B cell (primary cell): ENCODE measurements around the gene DOCK3. TPM values are rescaled to one million over a fixed set of nuclear protein-coding genes. Genes with fewer than 3 reads are reported as not detected.

ENCODE experiments used
- ATAC-seq: fragments of 200-7000 bp; cut with Tn5 transposase; one replicate; pipeline ENCODE4 v1.10.0; 2021; ENCODE audit warnings: low read depth, mild to moderate bottlenecking, moderate number of reproducible peaks, moderate library complexity
- CTCF ChIA-PET: fragments of 350-600 bp; sonication (Branson Sonifier 250); formaldehyde crosslinking; loops from one replicate; lab custom pipeline; 2021; ENCODE audit warnings: antibody characterized with exemption, inconsistent platforms; lab: Charles Lee
- POLR2A ChIA-PET: fragments of 350-600 bp; sonication (Branson Sonifier 250); formaldehyde crosslinking; loops from one replicate; lab custom pipeline; 2021; ENCODE audit warnings: antibody characterized with exemption; lab: Charles Lee
- DNase-seq: peaks from one replicate; pipeline ENCODE4 v3.0.0; 2013
- H2AFZ ChIP-seq: 2 replicates; pipeline ENCODE4 v1.6.1; 2012; ENCODE audit warnings: mild to moderate bottlenecking, low read depth, low read length; ENCODE audit not compliant: insufficient read depth, poor library complexity, severe bottlenecking
- H3K27ac ChIP-seq, 2 donors: 1 replicate in 1 of 2; 2 replicates in 1 of 2; pipeline ENCODE4 v1.5.1; 2012 to 2013; ENCODE audit warnings: low read length in 2 of 2, mild to moderate bottlenecking in 2 of 2, moderate library complexity in 1 of 2
- H3K27me3 ChIP-seq, 4 experiments: fragments of 200-600 bp in 1 of 4; sonication (generic) in 1 of 4; replicated peaks in 1 of 4; 1 replicate in 2 of 4; 2 replicates in 2 of 4; pipeline versions ENCODE4 v1.6.1 to v1.7.0; 2013 to 2016; ENCODE audit warnings: low read length in 3 of 4, mild to moderate bottlenecking in 2 of 4, mixed read lengths in 1 of 4, moderate library complexity in 1 of 4; ENCODE audit not compliant: insufficient read depth in 4 of 4, control insufficient read depth in 3 of 4; ENCODE audit errors: control extremely low read depth in 1 of 4
- H3K36me3 ChIP-seq, 2 experiments: replicated peaks in 1 of 2; 1 replicate in 1 of 2; 2 replicates in 1 of 2; pipeline versions ENCODE4 v1.6.1 to v1.7.1; 2013; ENCODE audit warnings: low read length in 1 of 2; ENCODE audit not compliant: insufficient read depth in 2 of 2, control insufficient read depth in 1 of 2; ENCODE audit errors: control extremely low read depth in 1 of 2, extremely low read depth in 1 of 2
- H3K4me1 ChIP-seq, 2 donors: fragments of 200-600 bp in 1 of 2; sonication (generic) in 1 of 2; 1 replicate in 1 of 2; 2 replicates in 1 of 2; pipeline versions ENCODE4 v1.5.1 to v1.6.1; 2013 to 2017; ENCODE audit warnings: low read length in 2 of 2; ENCODE audit not compliant: control insufficient read depth in 2 of 2, insufficient read depth in 2 of 2
- H3K4me2 ChIP-seq: replicated peaks from 2 replicates; pipeline ENCODE3; 2012; ENCODE audit warnings: mild to moderate bottlenecking, low read depth, low read length; ENCODE audit not compliant: poor library complexity, severe bottlenecking
- H3K4me3 ChIP-seq, 5 experiments: fragments of 200-600 bp in 1 of 5; sonication (generic) in 1 of 5; 1 replicate in 3 of 5; 2 replicates in 2 of 5; pipeline versions ENCODE4 v1.5.1 to v1.7.0; 2011 to 2016; ENCODE audit warnings: low read length in 4 of 5, mild to moderate bottlenecking in 4 of 5, low read depth in 2 of 5, control low read depth in 1 of 5, moderate library complexity in 1 of 5; ENCODE audit not compliant: insufficient read depth in 1 of 5; ENCODE audit errors: control extremely low read depth in 1 of 5, extremely low read depth in 1 of 5
- H3K79me2 ChIP-seq: fragments of 200-600 bp; sonication (generic); one replicate; pipeline ENCODE4 v1.6.0; 2016; ENCODE audit warnings: low read length; ENCODE audit not compliant: control insufficient read depth, insufficient read depth
- H3K9ac ChIP-seq: fragments of 200-600 bp; sonication (generic); 2 replicates; pipeline ENCODE4 v1.6.1; 2017; ENCODE audit warnings: mild to moderate bottlenecking, low read length, moderate library complexity
- H3K9me3 ChIP-seq, 3 donors: one replicate each; pipeline versions ENCODE4 v1.6.1 to v1.7.1; 2013; ENCODE audit warnings: low read length in 2 of 3; ENCODE audit not compliant: control insufficient read depth in 2 of 3, insufficient read depth in 1 of 3; ENCODE audit errors: control extremely low read depth in 1 of 3
- H4K20me1 ChIP-seq: 2 replicates; pipeline ENCODE4 v1.6.0; 2012; ENCODE audit warnings: mild to moderate bottlenecking, low read length; ENCODE audit not compliant: insufficient read depth, control insufficient read depth, poor library complexity, severe bottlenecking
- H3K27ac Mint-ChIP-seq: one replicate; pipeline ENCODE4 v1.8.0; 2021; ENCODE audit warnings: mixed read lengths
- H3K27me3 Mint-ChIP-seq: one replicate; pipeline ENCODE4 v1.8.0; 2021; ENCODE audit warnings: mixed read lengths
- H3K4me1 Mint-ChIP-seq: one replicate; pipeline ENCODE4 v1.8.0; 2021; ENCODE audit warnings: mixed read lengths
- H3K4me3 Mint-ChIP-seq: one replicate; pipeline ENCODE4 v1.8.0; 2021; ENCODE audit warnings: mixed read lengths
- H3K9me3 Mint-ChIP-seq: one replicate; pipeline ENCODE4 v1.8.0; 2022; ENCODE audit warnings: mixed read lengths; ENCODE audit not compliant: insufficient read depth
- CTCF ChIP-seq: fragments of 200-600 bp; IDR thresholded peaks from one replicate; pipeline ENCODE4 v1.8.0; 2022; ENCODE audit warnings: antibody characterized with exemption, mild to moderate bottlenecking
- EZH2 ChIP-seq: IDR thresholded peaks from 2 replicates; pipeline ENCODE4 v1.6.1; 2012; ENCODE audit warnings: borderline replicate concordance, low read depth, mild to moderate bottlenecking, moderate library complexity, low read length; ENCODE audit not compliant: insufficient read depth, poor library complexity, severe bottlenecking
- WGBS: methylation state at CpG from one replicate; pipeline ENCODE4 v1.1.5; 2013; ENCODE audit warnings: missing lambda C conversion rate; ENCODE audit not compliant: insufficient coverage; 5-methylcytosine and 5-hydroxymethylcytosine counted together
- intact Hi-C: fragments of 100-400 bp; cut with micrococcal nuclease; formaldehyde crosslinking; loops from one replicate; pipeline ENCODE4 v1.10.0; 2022
- polyA plus RNA-seq: library from polyadenylated mRNA; depleted of rRNA; stranded (reverse); fragments of >200 nt; gene quantifications from 2 replicates; pipeline ENCODE4 v1.2.3, GENCODE V29; 2012
- total RNA-seq, 2 donors: library from RNA; stranded (reverse); fragments of 120-200 nt in 1 of 2; gene quantifications; 1 replicate in 1 of 2; 2 replicates in 1 of 2; pipeline versions ENCODE4 v1.2.3 to v1.2.4, GENCODE V29; 2013 to 2022

The DOCK3 gene
- total and polyA plus RNA-seq, 2 donors (not counting 1 experiment from before 2014, with no cell fraction given) = 0.06 to 0.30 TPM

DNA sequence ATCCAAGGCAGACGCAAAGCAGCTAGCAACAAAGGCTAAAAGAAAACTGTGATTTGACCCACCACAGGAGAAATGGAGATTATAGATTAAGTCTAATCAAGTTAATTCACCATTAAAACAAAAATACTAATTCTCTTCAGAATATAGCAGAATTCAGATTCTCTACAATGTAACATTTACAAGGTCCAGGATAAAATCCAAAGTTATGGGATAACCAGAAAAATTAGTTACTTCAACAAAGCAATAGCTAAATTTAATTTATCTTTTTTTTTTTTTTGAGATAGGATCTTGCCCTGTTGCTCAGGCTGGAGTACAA is 425.8 kb downstream of the DOCK3 start:
- no peaks in the 10 kb centered on the region for H3K36me3 ChIP-seq
- H3K27ac ChIP-seq = no peak overlapping the region
- intact Hi-C loops = no loop called here
- H3K27ac Mint-ChIP-seq = no peak overlapping the region
- ATAC-seq (no peak), DNase-seq (no peak)
- no peak overlapping the region for H3K4me2 ChIP-seq
- ChIA-PET POLR2A (no interaction called here), CTCF (interaction anchor here (0.8 to 1.2 kb wide), 4 partner anchors 11 to 274 kb away, joined by 3 to 4 read pairs (median 4); no protein-coding TSS in a partner anchor)
- H3K4me1 Mint-ChIP-seq = no peaks in the 10 kb centered on the region
- no CpG with 5 or more reads among the region's 1 CpG for WGBS
- no peaks in the 10 kb centered on the region for H4K20me1 ChIP-seq
- TF ChIP-seq CTCF (peak; percentile 12), EZH2 (no peak)
- no peak overlapping the region for H2AFZ ChIP-seq
- H3K79me2 ChIP-seq = no peaks in the 10 kb centered on the region
- no peaks in the 10 kb centered on the region for H3K4me1 ChIP-seq
- H3K27me3 ChIP-seq = no peaks in the 10 kb centered on the region
- H3K4me3 ChIP-seq = no peak overlapping the region
- H3K4me3 Mint-ChIP-seq = no peak overlapping the region
- peaks cover 19% of the 10 kb centered on the region for H3K27me3 Mint-ChIP-seq
- no peak overlapping the region for H3K9ac ChIP-seq
- no peaks in the 10 kb centered on the region for H3K9me3 Mint-ChIP-seq
- no peaks in the 10 kb centered on the region for H3K9me3 ChIP-seq

- Histone ChIP-seq H3K4me2 (no peak overlapping the region), H3K4me3 (no peak overlapping the region), H3K27me3 (no peaks in the 10 kb centered on the region), H4K20me1 (no peaks in the 10 kb centered on the region), H3K79me2 (no peaks in the 10 kb centered on the region), H3K9me3 (peaks cover 0 to 9% (median 0%) of the 10 kb centered on the region in 3 donors), H2AFZ (no peak overlapping the region), H3K4me1 (no peaks in the 10 kb centered on the region), H3K9ac (no peak overlapping the region), H3K36me3 (no peaks in the 10 kb centered on the region), H3K27ac (no peak overlapping the region)
- DNase-seq (no peak), ATAC-seq (no peak)
- WGBS = no CpG with 5 or more reads among the region's 1 CpG
- ChIA-PET POLR2A (no interaction called here), CTCF (interaction anchor here (1.3 to 1.5 kb wide), 2 partner anchors 269 to 486 kb away, joined by 3 to 5 read pairs; no protein-coding TSS in a partner anchor)
- no peaks in the 10 kb centered on the region for H3K9me3 Mint-ChIP-seq
- no peak overlapping the region for H3K27ac Mint-ChIP-seq
- no peaks in the 10 kb centered on the region for H3K4me1 Mint-ChIP-seq
- intact Hi-C loops = no loop called here
- no peak for TF ChIP-seq CTCF
- no peak for TF ChIP-seq EZH2
- no peak overlapping the region for H3K4me3 Mint-ChIP-seq
- peaks cover 15% of the 10 kb centered on the region for H3K27me3 Mint-ChIP-seq
Observed at GRCh38 chr3:51102396-51102795, 427.7 kb downstream of the DOCK3 start.
